Measurements from ENCODE around the gene VPS13D.
"Not testable (repeated sequence)": the region's sequence is repeated elsewhere in the genome, so short reads cannot be mapped to it uniquely, and the experiment has no call there.

The VPS13D gene

GRCh38 chr1:12209495-12209832 lies 20.4 kb upstream of the VPS13D start:
- no peaks in the 10 kb centered on the region for H3K36me3 ChIP-seq (ENCODE audit: insufficient read depth, low read length)
- H3K4me1 ChIP-seq (ENCODE audit: control insufficient read depth, insufficient read depth, low read length): no peaks in the 10 kb centered on the region
- H3K4me2 ChIP-seq (ENCODE audit: low read length): no peak overlapping the region
- H3K27me3 ChIP-seq (ENCODE audit: control insufficient read depth, insufficient read depth, low read length): peaks cover 17% of the 10 kb centered on the region
- no peak overlapping the region for H3K9ac ChIP-seq (ENCODE audit: low read depth, low read length)
- H3K9me3 ChIP-seq (replicated peaks; ENCODE audit: low read length): no peaks in the 10 kb centered on the region
- H3K4me3 ChIP-seq (ENCODE audit: low read length): no peak overlapping the region

- Histone ChIP-seq H3K9me3 (replicated peaks; ENCODE audit: low read length) (no peaks in the 10 kb centered on the region), H3K36me3 (ENCODE audit: insufficient read depth, low read length) (no peaks in the 10 kb centered on the region), H3K4me3 (ENCODE audit: low read length) (no peak overlapping the region), H3K27me3 (ENCODE audit: control insufficient read depth, insufficient read depth, low read length) (peaks cover 52% of the 10 kb centered on the region), H3K9ac (ENCODE audit: low read depth, low read length) (no peak overlapping the region), H3K4me1 (ENCODE audit: control insufficient read depth, insufficient read depth, low read length) (no peaks in the 10 kb centered on the region), H3K4me2 (ENCODE audit: low read length) (no peak overlapping the region)
Observed at GRCh38 chr1:12215118-12215961, 14.5 kb upstream of the VPS13D start.

- H3K4me1 ChIP-seq (ENCODE audit: control insufficient read depth, insufficient read depth, low read length): no peaks in the 10 kb centered on the region
- no peaks in the 10 kb centered on the region for H3K36me3 ChIP-seq (ENCODE audit: insufficient read depth, low read length)
- no peak overlapping the region for H3K9ac ChIP-seq (ENCODE audit: low read depth, low read length)
- H3K4me3 ChIP-seq (ENCODE audit: low read length): no peak overlapping the region
- peaks cover 35% of the 10 kb centered on the region for H3K27me3 ChIP-seq (ENCODE audit: control insufficient read depth, insufficient read depth, low read length)
- H3K4me2 ChIP-seq (ENCODE audit: low read length): no peak overlapping the region
- H3K9me3 ChIP-seq (replicated peaks; ENCODE audit: low read length): no peaks in the 10 kb centered on the region
Observed at GRCh38 chr1:12219800-12220199, 10.0 kb upstream of the VPS13D start.

- H3K9ac ChIP-seq (ENCODE audit: low read depth, low read length): no peak overlapping the region
- H3K4me3 ChIP-seq (ENCODE audit: low read length): no peak overlapping the region
- H3K36me3 ChIP-seq (ENCODE audit: insufficient read depth, low read length): no peaks in the 10 kb centered on the region
- H3K4me2 ChIP-seq (ENCODE audit: low read length): no peak overlapping the region
- no peaks in the 10 kb centered on the region for H3K4me1 ChIP-seq (ENCODE audit: control insufficient read depth, insufficient read depth, low read length)
- H3K27me3 ChIP-seq (ENCODE audit: control insufficient read depth, insufficient read depth, low read length): peaks cover 27% of the 10 kb centered on the region
- no peaks in the 10 kb centered on the region for H3K9me3 ChIP-seq (replicated peaks; ENCODE audit: low read length)
Observed at GRCh38 chr1:12220890-12221289, 8.9 kb upstream of the VPS13D start.

GRCh38 chr1:12222700-12223099 lies 7.1 kb upstream of the VPS13D start:
- H3K4me3 ChIP-seq (ENCODE audit: low read length); H3K9ac ChIP-seq (ENCODE audit: low read depth, low read length); H3K4me2 ChIP-seq (ENCODE audit: low read length); H3K4me1 ChIP-seq (ENCODE audit: control insufficient read depth, insufficient read depth, low read length); H3K36me3 ChIP-seq (ENCODE audit: insufficient read depth, low read length); H3K9me3 ChIP-seq (replicated peaks; ENCODE audit: low read length): not testable (repeated sequence)
- peaks cover 15% of the 10 kb centered on the region for H3K27me3 ChIP-seq (ENCODE audit: control insufficient read depth, insufficient read depth, low read length)

GRCh38 chr1:12224092-12224491 lies 5.7 kb upstream of the VPS13D start:
- not testable (repeated sequence) for H3K9ac ChIP-seq (ENCODE audit: low read depth, low read length); H3K36me3 ChIP-seq (ENCODE audit: insufficient read depth, low read length); H3K4me2 ChIP-seq (ENCODE audit: low read length); H3K4me1 ChIP-seq (ENCODE audit: control insufficient read depth, insufficient read depth, low read length); H3K9me3 ChIP-seq (replicated peaks; ENCODE audit: low read length); H3K27me3 ChIP-seq (ENCODE audit: control insufficient read depth, insufficient read depth, low read length); H3K4me3 ChIP-seq (ENCODE audit: low read length)

- peaks cover 10% of the 10 kb centered on the region for H3K4me1 ChIP-seq (ENCODE audit: control insufficient read depth, insufficient read depth, low read length)
Observed at GRCh38 chr1:12228979-12229378, 851 bp upstream of the VPS13D start.

GRCh38 chr1:12229386-12229834 lies 420 bp upstream of the VPS13D start:
- H3K4me2 ChIP-seq (ENCODE audit: low read length): peak overlapping the region; percentile 61
- H3K27me3 ChIP-seq (ENCODE audit: control insufficient read depth, insufficient read depth, low read length): peaks cover 3% of the 10 kb centered on the region
- no peaks in the 10 kb centered on the region for H3K9me3 ChIP-seq (replicated peaks; ENCODE audit: low read length)
- peak overlapping the region; percentile 98 for H3K4me3 ChIP-seq (ENCODE audit: low read length)
- no peak overlapping the region for H3K9ac ChIP-seq (ENCODE audit: low read depth, low read length)
- H3K4me1 ChIP-seq (ENCODE audit: control insufficient read depth, insufficient read depth, low read length): peaks cover 10% of the 10 kb centered on the region
- H3K36me3 ChIP-seq (ENCODE audit: insufficient read depth, low read length): peaks cover under 1% of the 10 kb centered on the region

More at GRCh38 chr1:12228979-12229378, 851 bp upstream of the VPS13D start:
- Histone ChIP-seq H3K4me3 (ENCODE audit: low read length) (no peak overlapping the region), H3K9ac (ENCODE audit: low read depth, low read length) (no peak overlapping the region), H3K4me2 (ENCODE audit: low read length) (no peak overlapping the region), H3K9me3 (replicated peaks; ENCODE audit: low read length) (no peaks in the 10 kb centered on the region), H3K36me3 (ENCODE audit: insufficient read depth, low read length) (no peaks in the 10 kb centered on the region), H3K27me3 (ENCODE audit: control insufficient read depth, insufficient read depth, low read length) (peaks cover 3% of the 10 kb centered on the region)

GRCh38 chr1:12230549-12231275 lies 882 bp downstream of the VPS13D start:
- peak overlapping the region; percentile 97 for H3K9ac ChIP-seq (ENCODE audit: low read depth, low read length)
- H3K4me1 ChIP-seq (ENCODE audit: control insufficient read depth, insufficient read depth, low read length): peaks cover 10% of the 10 kb centered on the region
- peaks cover 8% of the 10 kb centered on the region for H3K36me3 ChIP-seq (ENCODE audit: insufficient read depth, low read length)
- peak overlapping the region; percentile 98 for H3K4me3 ChIP-seq (ENCODE audit: low read length)
- H3K9me3 ChIP-seq (replicated peaks; ENCODE audit: low read length): no peaks in the 10 kb centered on the region
- peak overlapping the region; percentile 84 for H3K4me2 ChIP-seq (ENCODE audit: low read length)
- H3K27me3 ChIP-seq (ENCODE audit: control insufficient read depth, insufficient read depth, low read length): peaks cover under 1% of the 10 kb centered on the region

GRCh38 chr1:12231276-12231595 lies 1.4 kb downstream of the VPS13D start:
- Histone ChIP-seq H3K4me1 (ENCODE audit: control insufficient read depth, insufficient read depth, low read length) (peaks cover 10% of the 10 kb centered on the region), H3K9me3 (replicated peaks; ENCODE audit: low read length) (no peaks in the 10 kb centered on the region), H3K9ac (ENCODE audit: low read depth, low read length) (peak overlapping the region; percentile 97)

GRCh38 chr1:12232221-12232620 lies 2.4 kb downstream of the VPS13D start:
- Histone ChIP-seq H3K4me1 (ENCODE audit: control insufficient read depth, insufficient read depth, low read length) (peaks cover 10% of the 10 kb centered on the region), H3K27me3 (ENCODE audit: control insufficient read depth, insufficient read depth, low read length) (no peaks in the 10 kb centered on the region), H3K36me3 (ENCODE audit: insufficient read depth, low read length) (peaks cover 8% of the 10 kb centered on the region), H3K9ac (ENCODE audit: low read depth, low read length) (no peak overlapping the region), H3K4me2 (ENCODE audit: low read length) (no peak overlapping the region), H3K4me3 (ENCODE audit: low read length) (no peak overlapping the region), H3K9me3 (replicated peaks; ENCODE audit: low read length) (no peaks in the 10 kb centered on the region)

More at GRCh38 chr1:12231276-12231595, 1.4 kb downstream of the VPS13D start:
- Histone ChIP-seq H3K36me3 (ENCODE audit: insufficient read depth, low read length) (peaks cover 8% of the 10 kb centered on the region), H3K27me3 (ENCODE audit: control insufficient read depth, insufficient read depth, low read length) (no peaks in the 10 kb centered on the region), H3K4me2 (ENCODE audit: low read length) (peak overlapping the region; percentile 84), H3K4me3 (ENCODE audit: low read length) (peak overlapping the region; percentile 98)

Measured in skeletal muscle satellite cell (primary cell).